Testis (tissue), 2 donors: ENCODE results near the gene RHBDF1.

ENCODE experiments used
- CTCF ChIP-seq, 3 experiments: fragments of 450-650 bp in 2 of 3; fragments of 200-600 bp in 1 of 3; sonication (generic) in 1 of 3; IDR thresholded peaks; one replicate each; pipeline ENCODE4 v1.5.1; 2016 to 2019; ENCODE audit warnings: antibody characterized with exemption in 3 of 3, mild to moderate bottlenecking in 2 of 3, moderate library complexity in 1 of 3
- POLR2A ChIP-seq: fragments of 450-650 bp; IDR thresholded peaks from one replicate; pipeline ENCODE4 v1.6.1; 2017; ENCODE audit warnings: antibody characterized with exemption, mild to moderate bottlenecking, moderate library complexity

DNA sequence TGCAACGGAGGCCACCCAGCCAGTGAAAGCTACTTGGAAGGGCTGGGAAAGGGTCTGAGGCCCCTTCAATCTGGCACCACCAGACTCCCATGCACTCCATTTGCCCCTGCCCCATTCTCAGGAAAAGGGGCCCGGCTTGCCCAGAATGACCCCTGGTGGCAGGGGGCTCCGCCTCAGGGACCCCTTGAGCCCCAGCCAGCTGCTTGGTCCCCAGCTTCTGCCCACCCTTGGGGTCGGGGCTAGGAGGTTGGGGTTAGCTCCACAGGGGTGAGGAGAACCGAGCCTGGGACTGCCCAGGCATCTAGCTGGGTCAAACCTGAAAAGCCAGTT lies 1.3 kb downstream of the RHBDF1 start:
- TF ChIP-seq CTCF (IDR thresholded peaks at IDR 0.05) (no peak), POLR2A (no peak)
